Stomach smooth muscle (tissue), 2 donors: ENCODE measurements around the gene MKNK1.

Experiments
- H3K27ac ChIP-seq: one replicate; pipeline ENCODE4 v1.7.0; 2013; ENCODE audit warnings: mild to moderate bottlenecking, low read length, inconsistent platforms
- H3K27me3 ChIP-seq, 2 donors: one replicate each; pipeline ENCODE4 v1.7.0; 2013; ENCODE audit warnings: low read length in 2 of 2; ENCODE audit not compliant: insufficient read depth in 2 of 2, control insufficient read depth in 1 of 2
- H3K36me3 ChIP-seq, 2 donors: one replicate each; pipeline ENCODE4 v1.7.0; 2013; ENCODE audit warnings: low read length in 2 of 2; ENCODE audit not compliant: control insufficient read depth in 2 of 2, insufficient read depth in 2 of 2
- H3K4me1 ChIP-seq: one replicate; pipeline ENCODE4 v1.7.0; 2013; ENCODE audit warnings: low read length; ENCODE audit not compliant: control insufficient read depth, insufficient read depth
- H3K4me3 ChIP-seq, 2 donors: one replicate each; pipeline ENCODE4 v1.7.0; 2013; ENCODE audit warnings: low read length in 2 of 2
- H3K9ac ChIP-seq, 2 donors: one replicate each; pipeline ENCODE4 v1.7.0; 2013; ENCODE audit warnings: low read length in 2 of 2, mild to moderate bottlenecking in 1 of 2
- H3K9me3 ChIP-seq, 2 donors: one replicate each; pipeline ENCODE4 v1.7.0; 2013; ENCODE audit warnings: low read length in 2 of 2; ENCODE audit not compliant: control insufficient read depth in 2 of 2
- donor health status: healthy.
- donor health status: Pancreatic carcinoma.

Gene MKNK1

DNA sequence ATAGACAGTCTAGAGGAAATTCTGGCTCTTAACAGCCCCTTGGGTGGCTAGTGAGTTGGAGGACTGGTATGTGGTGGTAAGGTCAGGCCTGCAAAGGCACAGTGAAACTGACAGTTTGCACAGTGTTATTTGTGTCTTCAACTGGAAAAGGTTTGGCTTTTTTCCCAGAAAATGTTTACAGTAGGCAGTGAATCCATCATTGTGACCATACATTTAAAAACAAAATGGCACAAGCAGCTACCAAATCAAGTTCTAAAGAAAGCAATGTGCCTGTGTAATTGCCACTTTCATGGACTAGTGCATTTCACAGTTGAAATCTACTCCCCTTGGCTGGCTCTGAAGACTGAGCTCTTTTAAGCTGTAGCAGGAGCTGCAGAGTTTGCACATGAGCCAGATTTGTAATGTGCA, 39.3 kb upstream of the MKNK1 start:
- peak overlapping the region; percentile 66 for H3K27ac ChIP-seq
- no peaks in the 10 kb centered on the region for H3K27me3 ChIP-seq
- H3K36me3 ChIP-seq: peaks cover 6 to 10% of the 10 kb centered on the region in 2 donors
- H3K4me3 ChIP-seq: peak overlapping the region in 1 of 2 donors; percentile 3
- no peaks in the 10 kb centered on the region for H3K9me3 ChIP-seq
- no peak overlapping the region for H3K9ac ChIP-seq
- H3K4me1 ChIP-seq: peaks cover 16% of the 10 kb centered on the region

DNA sequence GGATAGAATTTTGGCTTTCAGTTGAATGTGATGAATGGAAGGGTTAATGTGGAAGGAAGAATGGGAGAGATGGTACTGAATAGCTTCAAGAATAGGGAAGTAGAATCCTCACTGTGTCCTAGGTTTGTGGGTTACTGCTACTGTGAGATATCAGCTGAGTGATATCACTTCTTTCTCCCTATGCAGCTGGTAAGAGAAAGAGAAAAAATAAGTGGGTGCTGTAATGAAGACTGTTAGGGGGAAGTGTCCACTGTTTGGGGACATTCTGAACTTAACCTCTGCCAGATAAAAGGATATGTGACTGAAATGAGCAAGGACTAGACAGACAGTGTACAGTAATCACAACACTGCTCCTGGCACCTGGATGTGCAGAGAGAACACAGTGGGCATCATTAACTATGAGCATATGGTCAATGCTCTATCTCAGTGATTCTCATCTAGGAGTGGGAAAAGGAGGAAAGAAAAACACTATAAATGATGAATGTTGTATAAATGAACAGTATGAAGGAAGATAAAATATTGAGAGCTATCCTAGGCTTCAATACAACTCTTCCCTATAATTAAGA, 38.1 kb upstream of the MKNK1 start:
- Histone ChIP-seq H3K4me1 (peaks cover 23% of the 10 kb centered on the region), H3K27me3 (no peaks in the 10 kb centered on the region), H3K4me3 (no peak overlapping the region), H3K9me3 (no peaks in the 10 kb centered on the region), H3K9ac (no peak overlapping the region), H3K36me3 (peaks cover 3 to 6% of the 10 kb centered on the region in 2 donors), H3K27ac (peak overlapping the region; percentile 2)

DNA sequence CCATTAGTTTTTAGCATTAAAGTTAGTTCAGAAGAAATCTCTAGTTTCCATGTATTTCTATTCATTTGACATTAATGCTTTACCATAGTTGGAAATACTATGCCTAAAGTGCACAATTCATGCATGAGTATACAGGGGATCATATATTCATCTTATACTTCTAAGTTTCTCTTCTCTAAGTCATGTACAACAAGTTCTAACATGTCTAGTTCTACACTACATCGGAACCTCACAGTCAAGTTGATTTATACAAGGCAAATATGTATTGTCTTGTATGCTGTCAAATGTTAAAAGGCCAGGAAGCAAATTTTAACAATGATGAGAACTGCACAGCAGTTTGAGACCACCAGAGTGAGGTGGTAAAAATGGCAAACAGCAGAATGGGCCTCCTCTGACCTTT, 35.5 kb upstream of the MKNK1 start:
- H3K9ac ChIP-seq: no peak overlapping the region
- no peaks in the 10 kb centered on the region for H3K9me3 ChIP-seq
- H3K4me3 ChIP-seq: no peak overlapping the region
- H3K27ac ChIP-seq: no peak overlapping the region
- peaks cover 12 to 13% of the 10 kb centered on the region in 2 donors for H3K36me3 ChIP-seq
- H3K4me1 ChIP-seq: peaks cover 19% of the 10 kb centered on the region
- H3K27me3 ChIP-seq: no peaks in the 10 kb centered on the region

DNA sequence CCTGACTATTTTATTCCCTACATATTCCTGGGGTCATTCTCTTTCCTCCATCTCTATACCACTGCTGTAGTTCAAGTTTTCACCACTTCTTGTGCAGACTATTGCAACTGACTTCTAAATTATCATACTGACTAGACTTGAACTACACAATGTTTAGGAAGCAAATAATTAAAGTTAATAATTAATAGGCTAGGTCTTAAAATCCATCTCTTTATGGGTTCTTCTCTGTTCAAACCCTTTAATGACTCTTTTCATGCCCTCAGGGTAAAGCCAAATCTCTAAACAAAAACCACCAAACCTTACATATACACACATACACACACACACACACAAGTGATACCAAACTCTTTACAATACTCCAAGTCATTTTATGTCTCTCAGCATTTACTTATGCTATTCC, 34.9 kb upstream of the MKNK1 start:
- no peaks in the 10 kb centered on the region for H3K9me3 ChIP-seq
- peaks cover 19% of the 10 kb centered on the region for H3K4me1 ChIP-seq
- H3K9ac ChIP-seq: no peak overlapping the region
- peaks cover 14 to 19% of the 10 kb centered on the region in 2 donors for H3K36me3 ChIP-seq
- H3K4me3 ChIP-seq: no peak overlapping the region
- no peaks in the 10 kb centered on the region for H3K27me3 ChIP-seq
- no peak overlapping the region for H3K27ac ChIP-seq

DNA sequence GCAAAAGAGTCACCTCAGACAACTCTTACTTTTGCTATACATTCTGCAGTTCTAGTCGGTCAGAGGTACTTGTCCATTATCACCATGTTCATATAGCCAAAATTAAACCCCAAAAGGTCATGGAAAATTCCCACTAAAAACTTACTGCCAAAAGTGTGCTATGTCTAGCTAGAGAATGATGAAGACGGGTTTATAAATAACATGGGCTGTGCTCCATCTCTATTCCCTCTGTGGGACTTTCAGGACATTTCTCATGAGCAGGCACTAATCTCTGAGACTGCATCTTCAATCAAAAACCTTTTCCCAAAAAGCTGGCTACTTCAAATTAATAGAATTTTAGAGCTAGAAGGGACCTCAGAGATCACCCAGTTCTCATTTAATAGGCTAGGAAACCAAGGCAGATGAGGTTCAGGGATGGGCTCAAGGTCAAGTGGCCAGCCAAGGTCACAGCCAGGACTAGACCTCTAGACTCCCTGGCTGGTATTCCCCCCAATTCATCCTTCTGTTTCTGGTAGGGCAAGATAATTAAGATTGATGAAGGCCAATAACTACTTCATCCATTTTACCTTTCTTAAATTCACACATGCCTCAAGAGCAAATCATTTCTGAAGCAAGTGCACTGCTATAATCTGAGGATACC, 33.5 kb upstream of the MKNK1 start:
- Histone ChIP-seq H3K4me3 (no peak overlapping the region), H3K9me3 (no peaks in the 10 kb centered on the region), H3K27ac (peak overlapping the region; percentile 61), H3K9ac (peak overlapping the region in 1 of 2 donors; percentile 13), H3K4me1 (peaks cover 13% of the 10 kb centered on the region), H3K27me3 (no peaks in the 10 kb centered on the region), H3K36me3 (peaks cover 19 to 21% of the 10 kb centered on the region in 2 donors)

DNA sequence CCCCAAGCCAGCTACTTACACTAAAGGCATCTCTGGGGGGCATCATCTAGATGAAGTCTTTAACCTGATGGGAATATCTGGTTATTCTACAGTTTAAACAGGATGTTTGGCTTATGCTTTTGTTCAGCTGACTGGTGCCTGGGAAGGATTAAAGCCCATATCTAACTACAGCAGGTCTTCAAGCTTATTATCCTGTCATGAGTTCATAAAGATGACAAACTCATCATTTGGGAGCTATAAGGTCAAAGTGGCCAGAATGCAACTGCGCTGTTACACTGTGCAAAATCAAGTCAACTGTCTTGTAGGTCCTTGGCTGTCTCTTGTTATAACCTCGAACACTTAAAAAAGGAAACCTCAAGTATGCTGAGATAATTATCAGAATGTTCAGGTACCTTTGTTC, 31.1 kb upstream of the MKNK1 start:
- Histone ChIP-seq H3K9me3 (no peaks in the 10 kb centered on the region), H3K27me3 (no peaks in the 10 kb centered on the region), H3K4me3 (no peak overlapping the region), H3K4me1 (peaks cover 10% of the 10 kb centered on the region), H3K36me3 (peaks cover 34 to 35% of the 10 kb centered on the region in 2 donors), H3K9ac (no peak overlapping the region), H3K27ac (peak overlapping the region; percentile 13)

DNA sequence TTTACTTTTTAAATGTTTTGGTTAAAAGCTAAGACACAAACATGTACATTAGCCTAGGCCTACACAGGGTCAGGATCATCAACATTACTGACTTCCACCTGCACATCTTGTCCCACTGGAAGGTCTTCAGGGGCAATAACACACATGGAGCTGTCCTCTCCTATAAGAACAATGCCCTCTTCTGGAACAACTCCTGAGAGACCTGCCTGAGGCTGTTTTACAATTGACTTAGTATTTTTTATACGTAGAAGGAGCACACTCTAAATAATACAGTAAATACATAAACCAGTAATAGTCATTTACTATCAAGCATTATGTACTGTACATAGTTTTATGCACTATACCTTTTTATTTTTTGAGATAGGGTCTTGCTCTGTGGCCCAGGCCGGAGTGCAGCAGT, 26.7 kb upstream of the MKNK1 start:
- H3K4me1 ChIP-seq: no peaks in the 10 kb centered on the region

DNA sequence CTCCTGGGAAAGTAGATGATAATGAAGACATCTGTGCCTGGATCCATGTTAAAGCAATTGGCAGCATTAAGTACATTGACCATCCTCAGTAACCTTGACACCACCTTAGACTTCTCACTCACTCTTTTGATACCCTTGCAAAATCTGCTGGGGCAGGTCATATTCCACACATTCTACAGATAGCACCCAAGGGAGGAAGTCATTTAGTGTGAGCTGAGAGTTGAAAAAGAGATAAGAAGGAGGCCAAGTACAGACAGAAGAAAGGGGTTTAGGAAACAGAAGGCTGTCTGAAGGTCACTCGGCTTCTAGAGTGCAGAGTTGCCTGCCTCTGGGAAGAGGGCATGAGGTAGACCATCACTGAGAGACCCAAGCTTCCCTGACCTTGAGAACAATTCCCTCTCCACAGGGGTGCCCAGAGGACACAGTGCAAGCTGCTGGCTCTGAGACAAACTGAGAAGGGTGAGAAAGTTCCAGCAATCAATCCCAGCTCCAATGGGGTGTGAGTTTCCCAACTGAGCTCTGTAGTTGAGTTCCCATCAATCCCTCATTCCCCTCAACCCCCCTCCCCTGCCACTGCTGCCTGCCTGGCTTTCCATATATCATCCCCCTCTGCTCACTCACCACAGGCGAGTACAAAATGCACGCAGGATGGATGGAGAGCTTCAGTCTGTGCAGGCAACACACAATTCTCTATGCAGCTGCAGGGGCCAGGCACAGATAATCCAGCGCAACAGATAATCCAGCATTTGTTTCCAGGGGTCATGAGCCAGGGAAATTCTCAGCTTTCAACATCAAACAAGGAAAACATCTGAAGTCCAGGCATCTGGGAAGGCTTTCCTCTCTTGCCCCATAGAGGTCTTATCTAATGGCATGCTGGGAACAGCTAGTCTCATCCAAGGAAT, 19.9 kb upstream of the MKNK1 start:
- Histone ChIP-seq H3K9ac (no peak overlapping the region), H3K4me3 (no peak overlapping the region), H3K9me3 (no peaks in the 10 kb centered on the region), H3K36me3 (peaks cover 0 to under 1% of the 10 kb centered on the region in 2 donors), H3K4me1 (peaks cover 4% of the 10 kb centered on the region), H3K27ac (no peak overlapping the region), H3K27me3 (no peaks in the 10 kb centered on the region)

More for the DNA sequence above, 26.7 kb upstream of the MKNK1 start:
- no peaks in the 10 kb centered on the region for H3K27me3 ChIP-seq
- H3K4me3 ChIP-seq: no peak overlapping the region
- no peak overlapping the region for H3K27ac ChIP-seq
- peaks cover 36 to 39% of the 10 kb centered on the region in 2 donors for H3K36me3 ChIP-seq
- H3K9ac ChIP-seq: no peak overlapping the region
- H3K9me3 ChIP-seq: no peaks in the 10 kb centered on the region

DNA sequence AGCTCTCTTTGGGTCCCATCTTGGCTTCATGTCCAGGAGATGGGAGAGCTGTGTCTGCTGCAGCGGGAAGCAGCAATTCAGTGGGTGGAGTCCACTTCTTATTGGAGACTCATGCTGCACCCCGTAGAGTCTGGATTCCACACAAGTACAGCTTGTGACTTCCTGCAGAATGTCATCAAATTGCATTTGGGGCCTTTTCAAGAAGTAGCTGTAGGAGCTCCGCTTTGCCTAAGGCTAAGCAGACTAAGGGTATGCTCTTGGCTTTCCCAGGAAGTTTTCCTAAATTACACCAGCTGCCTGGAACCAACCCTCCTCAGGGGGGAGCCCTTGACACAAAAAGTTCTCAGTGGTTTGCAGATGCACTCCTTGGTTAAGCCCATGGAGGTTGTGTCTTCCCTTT, 18.3 kb upstream of the MKNK1 start:
- H3K27ac ChIP-seq: no peak overlapping the region
- no peak overlapping the region for H3K4me3 ChIP-seq
- H3K9ac ChIP-seq: no peak overlapping the region
- H3K4me1 ChIP-seq: peaks cover 6% of the 10 kb centered on the region
- no peaks in the 10 kb centered on the region for H3K27me3 ChIP-seq
- no peaks in the 10 kb centered on the region for H3K9me3 ChIP-seq
- no peaks in the 10 kb centered on the region for H3K36me3 ChIP-seq

DNA sequence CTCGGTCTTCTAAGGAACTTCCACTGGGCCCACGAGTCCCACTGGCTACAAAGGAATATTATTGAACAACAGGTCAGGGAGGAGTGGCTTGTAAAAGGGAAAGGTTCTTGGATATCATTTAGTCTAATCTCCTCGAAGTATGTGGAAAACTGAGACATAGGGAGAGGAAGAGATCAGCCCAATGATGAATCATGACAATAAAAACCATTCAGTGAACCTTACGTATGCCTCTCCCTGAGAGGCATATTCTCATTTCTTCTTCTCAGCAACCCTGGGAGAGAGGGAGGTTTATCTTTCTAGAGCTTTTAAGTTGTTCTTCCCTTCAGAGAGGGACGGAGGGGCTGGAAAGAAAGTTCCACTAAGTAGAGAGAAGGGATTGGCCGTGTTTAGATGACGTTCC, 17.9 kb upstream of the MKNK1 start:
- Histone ChIP-seq H3K27ac (no peak overlapping the region), H3K4me3 (no peak overlapping the region), H3K9me3 (no peaks in the 10 kb centered on the region), H3K4me1 (peaks cover 10% of the 10 kb centered on the region), H3K27me3 (no peaks in the 10 kb centered on the region), H3K36me3 (no peaks in the 10 kb centered on the region), H3K9ac (no peak overlapping the region)
